ENCODE data around the gene NRXN2. TPM values are rescaled to one million over a fixed set of nuclear protein-coding genes. Genes with fewer than 3 reads are reported as not detected.

The NRXN2 gene
- total and polyA plus RNA-seq, 2 of the 13 experiments (the other 11 are each of a cell fraction or from before 2014, with no cell fraction given) = not detected

DNA sequence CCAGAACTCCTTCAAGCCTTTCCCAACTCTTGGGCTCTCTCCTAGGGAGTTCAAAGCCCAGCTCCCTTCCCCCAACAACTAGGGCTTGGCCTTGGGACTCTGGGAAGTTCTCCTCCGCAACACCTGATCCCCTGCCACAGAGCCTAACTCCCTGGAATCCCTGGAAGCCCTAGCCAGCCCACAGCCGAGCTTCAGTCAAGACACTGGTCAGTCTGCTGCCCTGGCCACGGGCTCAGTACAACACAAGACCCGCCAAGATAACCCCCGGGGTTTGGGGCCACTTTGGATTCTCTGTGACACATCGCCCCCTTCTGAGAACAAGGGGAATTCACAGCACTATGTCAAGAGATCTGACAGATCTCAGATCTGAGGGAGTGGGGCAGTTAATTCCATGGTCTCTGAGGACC, 73.7 kb downstream of the NRXN2 start (continued):
- TF ChIP-seq MED8 (CRISPR knock-in tag; IDR thresholded peaks at IDR 0.05; ENCODE audit: insufficient replicate concordance) = no peak

DNA sequence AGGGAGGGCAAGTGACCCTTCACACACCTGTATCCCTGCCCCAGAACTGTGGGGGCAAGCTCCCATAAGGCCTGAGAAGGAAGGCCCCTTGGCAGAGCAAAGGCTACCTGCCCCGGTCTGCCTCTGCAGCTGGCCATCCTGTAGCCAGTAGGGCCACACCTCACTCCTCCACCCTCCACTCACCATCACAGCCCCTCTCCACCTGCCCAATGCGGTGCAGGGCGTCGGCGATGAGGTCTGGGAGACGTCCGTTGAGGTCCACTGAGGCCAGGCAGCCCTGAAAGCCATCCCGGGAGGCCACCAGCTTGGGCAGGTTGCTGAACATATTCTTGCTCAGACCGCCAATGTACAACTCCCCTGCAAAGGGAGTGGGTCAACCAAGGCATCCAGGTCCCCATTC, 74.4 kb downstream of the NRXN2 start:
- FAIRE-seq = no peak
- Histone ChIP-seq H3K4me1 (ENCODE audit: insufficient read depth, low read length) (no peaks in the 10 kb centered on the region), H3K9me3 (ENCODE audit: low read length) (no peaks in the 10 kb centered on the region), H3K4me3 (replicated peaks in 1 of 3; ENCODE audit: insufficient read depth in 1 of 3, low read depth in 2 of 3, low read length in 3 of 3) (no peak overlapping the region), H3K27ac (ENCODE audit: extremely low read length, insufficient read depth, low read length) (no peak overlapping the region), H3K79me2 (ENCODE audit: insufficient read depth, low read length) (no peaks in the 10 kb centered on the region), H3K4me2 (ENCODE audit: low read depth, low read length) (no peak overlapping the region), H3K36me3 (replicated peaks in 1 of 2; ENCODE audit: control insufficient read depth in 1 of 2, insufficient read depth in 2 of 2, low read length in 2 of 2) (no peaks in the 10 kb centered on the region), H3K9ac (ENCODE audit: insufficient read depth, low read depth, low read length) (no peak overlapping the region), H3K27me3 (ENCODE audit: control insufficient read depth in 1 of 2, insufficient read depth in 2 of 2, low read length in 2 of 2) (peaks cover 12 to 52% of the 10 kb centered on the region in 2 experiments; a peak in 4 of 5 replicates), H2AFZ (ENCODE audit: low read length) (no peak overlapping the region), H4K20me1 (ENCODE audit: insufficient read depth, low read length) (no peaks in the 10 kb centered on the region)
- in situ Hi-C loops (cut with HindIII; ENCODE audit: extremely low pct_ligation_motif_present, low pct_unique_long_range_greater_than_20kb) (no loop called here), intact Hi-C loops (cut with micrococcal nuclease; ENCODE audit: unreplicated experiment) (no loop called here)
- 8% methylated on average over 6 of the region's 9 CpGs for WGBS (ENCODE audit: low lambda C conversion rate)
- ATAC-seq = no peak
- no peak for DNase-seq (ENCODE audit: low spot score)
- ChIA-PET POLR2A (no interaction called here), CTCF (ENCODE audit: low intra/inter-chr PET ratio, low total read pairs) (interaction anchor here (1.4 kb wide), 1 partner anchor 158 kb away, joined by 6 read pairs; no protein-coding TSS in a partner anchor)
- TF ChIP-seq PATZ1 (CRISPR knock-in tag; IDR thresholded peaks at IDR 0.05) (no peak), GABPB1 (CRISPR knock-in tag; IDR thresholded peaks at IDR 0.05) (no peak), FLYWCH1 (CRISPR knock-in tag; IDR thresholded peaks at IDR 0.05) (no peak), ATRX (CRISPR knock-in tag; IDR thresholded peaks at IDR 0.05; ENCODE audit: borderline replicate concordance) (no peak), SNAPC5 (CRISPR knock-in tag; IDR thresholded peaks at IDR 0.05; ENCODE audit: borderline replicate concordance) (no peak), ZNF780A (CRISPR knock-in tag; IDR thresholded peaks at IDR 0.05) (no peak), U2AF2 (IDR thresholded peaks at IDR 0.05; ENCODE audit: low read depth, low read length) (no peak), ZNF367 (CRISPR knock-in tag; IDR thresholded peaks at IDR 0.05; ENCODE audit: borderline replicate concordance) (no peak)
- TF ChIP-seq, protein P1, sequence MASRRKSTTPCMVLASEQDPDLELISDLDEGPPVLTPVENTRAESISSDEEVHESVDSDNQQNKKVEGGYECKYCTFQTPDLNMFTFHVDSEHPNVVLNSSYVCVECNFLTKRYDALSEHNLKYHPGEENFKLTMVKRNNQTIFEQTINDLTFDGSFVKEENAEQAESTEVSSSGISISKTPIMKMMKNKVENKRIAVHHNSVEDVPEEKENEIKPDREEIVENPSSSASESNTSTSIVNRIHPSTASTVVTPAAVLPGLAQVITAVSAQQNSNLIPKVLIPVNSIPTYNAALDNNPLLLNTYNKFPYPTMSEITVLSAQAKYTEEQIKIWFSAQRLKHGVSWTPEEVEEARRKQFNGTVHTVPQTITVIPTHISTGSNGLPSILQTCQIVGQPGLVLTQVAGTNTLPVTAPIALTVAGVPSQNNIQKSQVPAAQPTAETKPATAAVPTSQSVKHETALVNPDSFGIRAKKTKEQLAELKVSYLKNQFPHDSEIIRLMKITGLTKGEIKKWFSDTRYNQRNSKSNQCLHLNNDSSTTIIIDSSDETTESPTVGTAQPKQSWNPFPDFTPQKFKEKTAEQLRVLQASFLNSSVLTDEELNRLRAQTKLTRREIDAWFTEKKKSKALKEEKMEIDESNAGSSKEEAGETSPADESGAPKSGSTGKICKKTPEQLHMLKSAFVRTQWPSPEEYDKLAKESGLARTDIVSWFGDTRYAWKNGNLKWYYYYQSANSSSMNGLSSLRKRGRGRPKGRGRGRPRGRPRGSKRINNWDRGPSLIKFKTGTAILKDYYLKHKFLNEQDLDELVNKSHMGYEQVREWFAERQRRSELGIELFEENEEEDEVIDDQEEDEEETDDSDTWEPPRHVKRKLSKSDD (CRISPR knock-in tag; IDR thresholded peaks at IDR 0.05; ENCODE audit: low read depth) = no peak
- BruUV-seq (replicated peaks) = no TSS peak
